Activated CD8-positive, alpha-beta memory T cell treated with anti-CD3 and anti-CD28 coated beads, Interleukin-2, amount 50 U/mL, for 1 hour (primary cell): ENCODE results near the gene EHD2.
"Not testable (repeated sequence)": the region's sequence is repeated elsewhere in the genome, so short reads cannot be mapped to it uniquely, and the experiment has no call there.

Experiments used
- DNase-seq: peaks from one replicate; pipeline ENCODE4 v3.0.0-alpha.2; 2020; ENCODE audit errors: extremely low read depth

EHD2 gene, protein sequence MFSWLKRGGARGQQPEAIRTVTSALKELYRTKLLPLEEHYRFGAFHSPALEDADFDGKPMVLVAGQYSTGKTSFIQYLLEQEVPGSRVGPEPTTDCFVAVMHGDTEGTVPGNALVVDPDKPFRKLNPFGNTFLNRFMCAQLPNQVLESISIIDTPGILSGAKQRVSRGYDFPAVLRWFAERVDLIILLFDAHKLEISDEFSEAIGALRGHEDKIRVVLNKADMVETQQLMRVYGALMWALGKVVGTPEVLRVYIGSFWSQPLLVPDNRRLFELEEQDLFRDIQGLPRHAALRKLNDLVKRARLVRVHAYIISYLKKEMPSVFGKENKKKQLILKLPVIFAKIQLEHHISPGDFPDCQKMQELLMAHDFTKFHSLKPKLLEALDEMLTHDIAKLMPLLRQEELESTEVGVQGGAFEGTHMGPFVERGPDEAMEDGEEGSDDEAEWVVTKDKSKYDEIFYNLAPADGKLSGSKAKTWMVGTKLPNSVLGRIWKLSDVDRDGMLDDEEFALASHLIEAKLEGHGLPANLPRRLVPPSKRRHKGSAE

DNA sequence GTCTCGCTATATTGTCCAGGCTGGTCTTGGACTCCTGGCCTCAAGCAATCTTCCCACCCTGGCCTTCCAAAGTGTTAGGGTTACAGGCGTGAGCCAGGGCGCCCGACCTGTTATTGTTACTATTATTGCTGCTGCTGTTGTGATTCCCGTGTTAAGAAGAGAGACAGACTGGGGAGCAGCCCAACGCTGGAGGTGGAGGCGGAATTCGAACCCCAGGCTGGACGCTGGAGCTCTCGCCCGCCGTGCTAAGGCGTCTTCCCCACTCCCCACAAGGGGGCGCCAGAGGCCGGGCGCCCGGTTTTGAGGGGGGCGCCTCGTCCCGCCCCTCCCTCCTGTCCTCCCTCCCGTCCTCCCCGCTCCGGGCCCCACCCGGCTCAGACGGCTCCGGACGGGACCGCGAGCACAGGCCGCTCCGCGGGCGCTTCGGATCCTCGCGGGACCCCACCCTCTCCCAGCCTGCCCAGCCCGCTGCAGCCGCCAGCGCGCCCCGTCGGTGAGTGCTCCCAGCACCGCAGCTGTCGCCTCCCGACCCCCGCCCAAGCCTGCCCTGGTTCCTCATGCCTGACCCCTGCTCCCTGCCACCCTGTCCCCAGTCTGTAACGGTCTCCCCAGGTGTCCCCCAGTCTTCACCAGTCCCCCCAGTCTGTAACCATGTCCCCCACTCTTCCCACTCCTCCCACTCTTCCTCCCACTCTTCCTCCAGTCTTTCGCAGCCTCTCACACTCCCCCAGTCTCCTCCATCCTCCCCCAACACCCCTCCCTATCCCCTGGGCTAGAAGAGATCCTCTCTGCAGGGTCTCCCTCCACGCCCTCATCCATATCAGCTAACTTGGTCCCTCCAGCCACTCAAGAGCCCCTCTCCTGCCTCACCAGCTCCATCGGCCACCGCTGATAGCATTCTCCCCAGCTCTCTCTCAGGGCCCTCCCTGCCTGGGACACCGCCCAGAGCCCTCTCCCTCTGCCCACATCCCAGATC lies at the start of gene EHD2:
EHD2 (plus strand) TSS at position 377 of the 976 bp plus-strand sequence. CDS start 3,191 bp downstream, outside the sequence.
- DNase-seq, result no peak

DNA sequence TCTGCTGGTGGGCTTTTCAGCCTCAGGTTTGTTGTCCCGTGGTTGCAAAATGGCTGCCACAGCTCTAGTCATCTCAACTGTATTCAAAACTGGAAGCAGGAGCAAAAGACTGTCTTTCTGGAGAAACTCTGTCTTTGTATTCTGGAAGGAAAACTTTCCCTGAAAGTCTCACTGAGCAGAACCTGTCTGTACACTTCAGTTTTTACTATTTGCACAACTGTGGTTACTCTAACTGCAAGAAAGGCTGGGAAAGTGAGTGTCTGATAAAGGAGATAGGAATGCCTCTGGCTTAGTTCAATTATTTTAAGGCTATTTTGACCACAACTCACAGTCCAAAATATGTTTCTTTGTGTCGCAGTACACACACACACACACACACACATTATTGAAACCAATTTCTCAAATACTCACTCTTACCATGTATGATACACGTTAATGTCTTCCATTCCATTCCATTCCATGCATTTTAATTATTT lies 49.7 kb upstream of the EHD2 start:
- no peak for DNase-seq

DNA sequence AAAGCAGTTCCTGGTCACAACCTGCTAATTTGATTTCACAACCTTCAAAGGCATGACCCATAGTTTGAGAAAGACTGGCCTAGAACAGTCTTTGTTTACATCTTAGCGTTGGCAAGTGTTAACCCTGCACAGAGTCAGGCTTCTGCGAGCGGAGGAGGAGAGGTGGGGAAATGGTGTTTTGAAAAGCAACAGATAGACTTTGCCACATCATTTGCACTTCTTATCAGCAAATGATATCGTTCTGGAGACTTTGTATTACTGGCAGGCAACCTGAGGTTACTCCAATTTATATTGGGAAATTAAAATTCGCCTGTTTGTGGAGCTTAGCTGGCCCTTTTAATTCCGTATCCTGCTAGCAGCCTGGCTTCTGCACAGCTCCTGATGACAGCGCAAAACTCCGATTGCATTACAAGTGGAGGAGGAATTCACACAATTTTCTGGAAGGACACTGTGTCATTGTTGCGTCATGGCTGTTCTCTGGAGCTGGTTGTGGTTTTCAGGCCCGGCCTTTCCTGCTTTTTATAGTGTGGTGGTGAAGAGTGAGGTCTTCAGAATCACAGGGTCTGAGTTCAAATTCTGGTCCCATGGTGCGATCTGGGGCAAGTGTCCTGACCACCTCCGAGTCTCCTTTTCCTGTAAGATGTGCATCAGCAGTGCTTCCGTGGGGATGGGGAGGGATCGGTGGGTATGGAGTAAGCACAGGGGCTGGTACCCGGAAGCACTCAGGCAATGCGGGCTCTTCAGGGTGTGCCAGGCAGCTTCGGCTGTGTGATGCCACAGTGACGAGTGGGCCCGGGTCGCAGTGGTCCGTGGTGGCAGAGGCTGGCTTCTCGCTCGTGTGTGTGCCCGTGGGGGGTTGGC lies 49.1 kb upstream of the EHD2 start:
- DNase-seq, result no peak

DNA sequence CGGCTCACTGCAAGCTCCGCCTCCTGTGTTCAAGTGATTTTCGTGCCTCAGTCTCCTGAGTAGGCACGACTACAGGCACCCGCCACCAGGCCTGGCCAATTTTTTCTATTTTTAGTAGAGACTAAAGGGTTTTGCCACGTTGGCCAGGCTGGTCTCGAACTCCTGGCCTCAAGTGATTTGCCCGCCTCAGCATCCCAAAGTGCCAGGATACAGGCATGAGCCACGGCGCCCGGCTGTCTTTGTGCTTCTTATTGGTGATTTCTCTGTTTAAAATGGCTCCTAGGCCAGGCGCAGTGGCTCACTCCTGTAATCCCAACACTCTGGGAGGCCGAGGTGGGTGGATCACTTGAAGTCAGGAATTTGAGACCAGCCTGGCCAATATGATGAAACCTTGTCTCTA lies 44.7 kb upstream of the EHD2 start:
- not testable (repeated sequence) for DNase-seq

DNA sequence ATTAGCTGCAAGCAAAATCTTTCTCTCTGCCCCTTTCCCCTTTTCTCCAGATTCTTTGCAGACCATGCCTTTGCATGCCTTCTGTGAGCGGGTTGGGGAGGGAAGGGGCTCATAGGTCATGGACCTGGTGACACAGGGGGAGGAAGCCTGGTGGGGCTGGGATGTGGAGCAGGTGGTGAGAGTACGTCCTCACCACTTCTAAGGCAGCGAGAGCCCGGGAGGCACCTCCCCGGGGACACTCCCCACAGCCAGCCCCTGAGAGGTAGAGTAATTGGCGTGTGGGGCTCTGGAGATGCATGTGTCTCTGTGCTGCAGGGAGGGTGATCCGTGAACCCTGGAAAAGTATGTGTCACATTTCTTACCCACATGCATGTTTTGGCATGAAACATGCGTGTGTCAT lies 42.5 kb upstream of the EHD2 start:
- DNase-seq, result no peak

DNA sequence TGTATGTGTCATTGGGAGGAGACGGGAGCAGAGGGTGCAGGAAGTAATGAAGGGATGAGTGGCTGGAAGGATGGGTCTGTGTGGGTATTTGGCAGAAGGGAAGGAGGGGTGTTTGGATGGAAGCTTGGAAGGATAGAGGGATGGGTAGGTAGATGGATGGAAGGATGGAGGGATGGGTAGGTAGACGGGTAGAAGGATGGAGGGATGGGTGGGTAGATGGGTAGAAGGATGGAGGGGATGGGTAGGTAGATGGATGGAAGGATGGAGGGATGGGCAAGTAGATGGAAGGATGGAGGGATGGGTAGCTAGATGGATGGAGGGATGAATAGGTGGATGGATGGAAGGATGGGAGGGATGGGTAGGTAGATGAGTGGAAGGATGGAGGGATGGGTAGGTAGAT lies 41.7 kb upstream of the EHD2 start:
- DNase-seq, result no peak

DNA sequence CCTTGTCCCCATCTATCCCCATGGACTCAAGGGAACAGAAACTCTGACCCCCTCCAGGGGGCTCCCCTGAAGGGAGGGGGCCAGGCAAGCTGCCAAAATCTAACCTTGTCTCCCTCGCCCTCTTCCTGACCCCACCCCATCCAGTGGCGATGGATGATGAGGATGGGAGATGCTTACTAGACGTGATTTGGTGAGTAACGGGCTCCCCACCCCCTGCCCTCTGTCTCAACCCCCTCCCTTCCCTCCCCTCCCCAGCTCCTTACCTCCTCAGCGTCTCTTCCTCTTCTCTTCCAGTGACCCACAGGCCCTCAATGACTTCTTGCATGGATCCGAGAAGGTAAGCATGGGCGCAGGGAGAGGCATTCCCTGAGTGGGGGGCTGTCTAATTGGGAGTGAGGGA lies 39.8 kb upstream of the EHD2 start:
- no peak for DNase-seq

DNA sequence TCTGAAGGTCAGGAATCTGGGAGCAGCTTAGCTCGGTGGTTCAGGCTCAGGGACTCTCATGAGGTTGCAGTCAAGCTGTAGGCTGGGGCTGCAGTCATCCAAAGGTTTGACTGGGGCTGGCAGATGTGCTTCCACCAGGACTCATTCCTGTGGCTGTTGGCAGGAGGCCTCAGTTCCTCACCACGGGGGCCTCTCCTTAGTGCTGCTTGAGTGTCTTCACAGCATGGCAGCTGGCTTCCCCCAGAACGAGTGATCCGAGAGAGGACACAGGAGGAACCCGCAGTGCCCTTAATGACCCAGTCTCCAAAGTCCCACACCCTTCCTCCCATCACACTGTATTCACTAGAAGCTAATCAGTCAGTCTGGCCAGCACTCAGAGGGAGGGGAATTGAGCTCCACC lies 38.7 kb upstream of the EHD2 start:
- DNase-seq, result no peak

DNA sequence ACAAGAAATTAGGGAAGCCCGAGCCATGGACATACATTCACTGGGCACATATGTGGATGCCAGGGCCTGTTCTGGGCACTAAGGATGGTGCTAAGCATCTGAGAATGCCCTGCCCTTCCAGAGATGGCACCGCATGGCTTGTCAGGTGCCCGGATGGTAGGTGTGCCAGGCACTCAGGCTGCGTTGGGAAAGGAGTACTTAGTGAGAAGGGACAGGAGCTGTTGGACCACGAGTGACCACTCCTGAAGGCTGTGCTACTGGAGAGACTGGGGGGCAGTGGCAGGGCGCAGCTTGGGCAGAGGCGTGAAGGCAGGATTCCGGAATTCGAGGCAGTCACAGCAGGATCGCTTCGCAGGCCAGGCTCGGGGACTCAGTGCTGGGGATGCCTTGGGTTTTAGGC lies 38.0 kb upstream of the EHD2 start:
- no peak for DNase-seq

DNA sequence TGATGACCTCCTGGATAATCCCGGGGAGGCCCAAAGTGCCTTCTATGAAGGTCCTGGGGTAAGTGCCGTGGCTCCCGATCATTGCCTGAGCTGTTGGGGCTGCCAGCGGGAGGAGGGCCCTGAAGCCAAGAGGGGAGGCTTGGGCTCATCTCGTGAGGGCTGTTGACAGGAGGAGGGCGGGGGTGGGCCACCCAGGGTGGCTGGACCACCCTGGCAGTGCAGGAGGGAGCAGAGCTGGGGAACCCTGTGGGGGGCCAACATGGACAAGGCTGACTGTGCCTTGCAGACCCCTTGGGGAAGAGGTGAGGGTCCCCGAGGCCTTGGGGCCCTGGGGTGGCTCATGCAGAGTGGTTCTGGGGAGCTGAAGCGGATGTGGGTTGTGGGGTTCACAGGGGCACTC lies 37.4 kb upstream of the EHD2 start:
- no peak for DNase-seq

DNA sequence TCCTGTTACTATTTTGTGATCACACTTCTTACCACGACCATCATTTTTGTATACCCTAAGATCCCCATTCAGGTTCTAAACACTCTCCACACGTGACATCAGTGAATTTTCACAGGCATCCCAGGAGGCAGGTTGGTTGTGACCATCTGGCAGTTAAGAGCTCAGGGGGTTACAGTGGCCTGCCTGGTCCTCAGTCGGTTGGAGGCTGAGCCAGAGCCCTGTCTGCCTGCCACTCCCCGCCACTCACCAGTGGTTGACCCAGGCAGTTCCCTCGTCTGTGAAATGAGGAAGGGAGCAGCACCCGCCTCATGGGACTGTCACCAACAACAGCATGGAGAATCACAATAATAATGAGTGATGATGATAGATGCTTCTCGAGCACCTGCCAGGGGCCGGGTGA lies 36.4 kb upstream of the EHD2 start:
- no peak for DNase-seq

DNA sequence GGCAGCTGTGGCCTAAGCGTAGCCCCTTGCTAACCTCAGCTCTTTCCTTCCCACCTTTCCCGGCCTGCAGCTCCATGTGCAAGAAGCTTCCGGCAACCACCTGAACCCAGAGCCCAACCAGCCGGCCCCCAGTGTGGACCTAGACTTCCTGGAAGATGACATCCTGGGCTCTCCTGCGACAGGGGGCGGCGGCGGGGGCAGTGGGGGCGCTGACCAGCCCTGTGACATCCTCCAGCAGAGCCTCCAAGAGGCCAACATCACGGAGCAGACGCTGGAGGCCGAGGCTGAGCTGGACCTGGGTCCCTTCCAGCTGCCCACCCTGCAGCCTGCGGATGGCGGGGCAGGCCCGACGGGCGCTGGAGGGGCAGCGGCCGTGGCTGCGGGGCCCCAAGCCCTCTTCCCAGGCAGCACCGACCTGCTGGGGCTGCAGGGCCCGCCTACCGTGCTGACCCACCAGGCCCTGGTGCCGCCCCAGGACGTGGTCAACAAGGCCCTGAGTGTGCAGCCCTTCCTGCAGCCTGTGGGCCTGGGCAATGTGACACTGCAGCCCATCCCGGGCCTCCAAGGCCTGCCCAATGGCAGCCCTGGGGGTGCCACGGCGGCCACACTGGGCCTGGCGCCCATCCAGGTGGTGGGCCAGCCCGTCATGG lies 33.8 kb upstream of the EHD2 start:
- DNase-seq, result no peak

DNA sequence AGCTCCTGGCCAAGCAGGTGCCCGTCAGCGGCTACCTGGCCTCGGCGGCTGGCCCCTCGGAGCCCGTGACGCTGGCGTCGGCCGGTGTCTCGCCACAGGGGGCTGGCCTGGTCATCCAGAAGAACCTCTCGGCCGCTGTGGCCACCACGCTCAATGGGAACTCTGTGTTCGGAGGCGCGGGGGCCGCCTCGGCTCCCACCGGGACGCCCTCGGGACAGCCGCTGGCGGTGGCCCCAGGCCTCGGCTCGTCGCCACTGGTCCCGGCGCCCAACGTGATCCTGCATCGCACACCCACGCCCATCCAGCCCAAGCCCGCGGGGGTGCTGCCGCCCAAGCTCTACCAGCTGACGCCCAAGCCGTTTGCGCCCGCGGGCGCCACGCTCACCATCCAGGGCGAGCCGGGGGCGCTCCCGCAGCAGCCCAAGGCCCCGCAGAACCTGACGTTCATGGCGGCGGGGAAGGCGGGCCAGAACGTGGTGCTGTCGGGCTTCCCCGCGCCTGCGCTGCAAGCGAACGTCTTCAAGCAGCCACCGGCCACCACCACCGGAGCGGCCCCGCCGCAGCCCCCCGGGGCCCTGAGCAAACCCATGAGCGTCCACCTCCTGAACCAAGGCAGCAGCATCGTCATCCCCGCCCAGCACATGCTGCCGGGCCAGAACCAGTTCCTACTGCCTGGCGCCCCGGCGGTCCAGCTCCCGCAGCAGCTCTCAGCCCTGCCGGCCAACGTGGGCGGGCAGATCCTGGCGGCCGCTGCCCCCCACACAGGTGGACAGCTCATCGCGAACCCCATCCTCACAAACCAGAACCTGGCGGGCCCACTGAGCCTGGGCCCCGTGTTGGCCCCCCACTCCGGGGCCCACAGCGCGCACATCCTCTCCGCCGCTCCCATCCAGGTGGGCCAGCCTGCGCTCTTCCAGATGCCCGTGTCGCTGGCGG lies 33.0 kb upstream of the EHD2 start:
- DNase-seq, result no peak

DNA sequence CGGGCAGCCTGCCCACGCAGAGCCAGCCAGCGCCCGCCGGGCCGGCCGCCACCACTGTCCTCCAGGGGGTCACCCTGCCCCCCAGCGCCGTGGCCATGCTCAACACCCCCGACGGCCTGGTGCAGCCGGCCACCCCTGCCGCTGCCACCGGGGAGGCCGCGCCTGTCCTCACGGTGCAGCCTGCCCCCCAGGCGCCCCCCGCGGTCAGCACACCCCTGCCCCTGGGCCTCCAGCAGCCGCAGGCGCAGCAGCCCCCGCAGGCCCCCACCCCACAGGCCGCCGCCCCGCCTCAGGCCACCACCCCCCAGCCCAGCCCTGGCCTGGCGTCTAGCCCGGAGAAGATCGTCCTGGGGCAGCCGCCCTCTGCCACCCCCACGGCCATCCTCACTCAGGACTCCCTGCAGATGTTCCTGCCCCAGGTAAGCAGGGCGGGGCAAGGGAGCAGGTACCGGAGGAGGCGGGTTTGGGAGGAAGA lies 32.3 kb upstream of the EHD2 start:
- no peak for DNase-seq

DNA sequence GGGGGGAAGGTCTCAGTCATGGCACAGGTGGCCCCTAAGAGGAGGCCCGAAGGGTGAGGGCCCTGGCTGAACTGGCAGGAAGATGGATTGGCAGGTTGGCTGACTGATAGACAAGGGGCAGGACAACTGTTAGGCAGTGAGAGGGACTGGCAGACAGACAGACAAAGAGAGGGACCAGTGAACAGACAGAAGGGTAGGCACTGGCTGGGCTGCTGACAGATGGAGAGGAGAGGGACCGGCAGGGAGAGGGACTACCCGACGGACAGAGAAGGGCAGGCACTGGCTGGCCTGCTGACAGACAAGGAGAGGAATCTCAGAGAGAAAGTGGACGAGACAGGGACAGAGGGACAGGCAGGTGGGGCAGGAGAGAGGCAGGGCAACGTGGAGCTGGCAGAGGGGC lies 31.8 kb upstream of the EHD2 start:
- DNase-seq, result no peak

DNA sequence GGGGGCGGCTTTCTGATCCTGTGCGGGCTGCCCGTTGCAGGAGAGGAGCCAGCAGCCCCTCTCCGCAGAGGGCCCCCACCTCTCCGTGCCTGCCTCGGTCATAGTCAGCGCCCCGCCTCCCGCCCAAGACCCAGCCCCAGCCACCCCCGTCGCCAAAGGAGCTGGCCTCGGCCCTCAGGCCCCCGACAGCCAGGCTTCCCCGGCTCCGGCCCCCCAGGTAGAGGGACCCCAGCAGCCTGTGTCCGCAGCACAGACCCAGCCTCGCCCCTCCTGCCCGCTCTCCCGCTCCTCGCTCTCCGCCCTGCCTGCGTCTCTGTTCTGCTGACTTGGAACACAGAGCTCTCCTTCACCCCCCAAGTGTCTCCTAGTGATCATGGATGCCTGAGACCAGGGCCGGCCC lies 31.3 kb upstream of the EHD2 start:
- DNase-seq, result no peak

DNA sequence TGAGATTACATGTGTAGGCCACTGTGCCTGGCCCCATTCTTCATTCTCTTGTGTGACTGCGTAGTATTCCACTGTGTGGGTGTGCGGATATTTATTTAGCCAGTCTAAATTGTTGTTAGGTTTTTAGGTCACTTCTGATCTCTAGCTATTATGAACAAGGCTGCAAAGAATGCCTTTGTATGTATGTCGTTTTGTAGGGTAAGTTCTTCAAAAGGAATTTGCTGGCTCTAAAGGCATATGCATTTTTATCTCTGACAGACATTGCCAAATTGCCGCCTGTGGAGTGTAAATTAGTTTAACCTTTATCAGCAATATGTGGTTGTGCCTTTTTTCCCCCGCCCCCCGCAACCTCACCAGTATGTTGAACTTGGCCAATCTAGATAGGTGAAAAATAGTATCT lies 30.3 kb upstream of the EHD2 start:
- no peak for DNase-seq

DNA sequence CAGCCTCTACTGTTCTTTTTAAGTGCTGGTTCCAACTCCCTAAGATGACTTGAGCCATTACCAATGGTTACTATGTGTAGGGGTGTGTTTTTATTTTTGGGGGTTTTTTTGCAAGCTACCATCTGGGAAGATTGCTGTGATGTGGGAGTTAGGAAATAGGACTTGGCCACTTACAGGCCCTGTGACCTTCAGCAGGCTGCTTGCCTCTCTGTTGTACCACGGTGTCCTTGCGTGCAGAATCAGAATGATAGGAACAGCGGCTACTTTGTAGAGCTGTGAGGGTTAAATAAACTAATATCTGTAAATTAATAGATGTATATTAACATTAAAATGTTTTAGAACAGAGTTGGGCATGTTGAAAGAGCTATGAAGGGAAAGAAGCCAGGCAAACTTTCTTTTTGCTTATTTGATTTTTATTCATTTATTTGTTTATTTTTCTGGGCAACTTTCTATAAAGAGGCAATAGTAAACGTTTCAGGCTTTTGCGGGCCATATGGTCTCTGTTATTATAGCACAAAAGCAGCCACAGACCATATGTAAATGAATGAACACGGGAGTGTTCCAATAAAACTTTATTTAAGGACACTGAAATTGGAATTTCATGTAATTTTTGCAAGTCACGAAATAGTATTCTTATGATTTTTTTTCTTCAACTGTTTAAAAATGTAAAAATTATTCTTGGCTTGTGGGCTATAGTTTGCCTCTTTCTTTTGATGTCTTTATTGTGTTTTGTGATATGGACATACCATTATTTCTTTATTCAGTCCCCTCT lies 26.4 kb upstream of the EHD2 start:
- no peak for DNase-seq

DNA sequence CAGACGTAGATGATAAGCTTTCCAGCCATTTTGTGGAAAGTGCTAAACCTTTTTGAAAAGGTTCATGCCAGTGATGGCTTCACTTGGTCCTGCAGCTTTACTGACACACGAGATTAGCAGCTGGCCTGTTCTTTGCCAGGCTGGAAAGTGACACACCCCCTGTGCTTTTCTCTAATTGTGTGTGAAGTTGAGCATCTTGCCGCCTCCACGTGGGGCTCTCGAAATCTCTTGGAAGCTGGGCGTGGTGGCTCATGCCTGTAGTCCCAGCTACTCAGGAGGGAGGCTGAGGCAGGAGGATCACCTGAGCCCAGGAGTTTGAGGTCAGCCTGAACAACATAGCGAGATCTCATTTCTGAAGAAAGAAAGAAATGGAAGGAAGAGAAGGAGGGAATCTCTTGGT lies 25.3 kb upstream of the EHD2 start:
- no peak for DNase-seq
